Fibroblast of lung (primary cell): ENCODE results near the gene KCNIP3. TPM values are rescaled to one million over a fixed set of nuclear protein-coding genes. Genes with fewer than 3 reads are reported as not detected.

Experiments
- DNase-seq, 2 donors: peaks; one replicate each; pipeline versions ENCODE4 v3.0.0 to v3.0.0-alpha.2; 2010; ENCODE audit warnings: low read depth in 2 of 2
- H2AFZ ChIP-seq: 2 replicates; pipeline ENCODE4 v1.5.1; 2012; ENCODE audit warnings: low read length, control low read depth, inconsistent platforms
- H3K27ac ChIP-seq: 2 replicates; pipeline ENCODE4 v1.5.1; 2011; ENCODE audit warnings: low read length, control low read depth; ENCODE audit not compliant: insufficient read depth
- H3K27me3 ChIP-seq: 2 replicates; pipeline ENCODE4 v1.5.1; 2011; ENCODE audit warnings: mild to moderate bottlenecking, low read length; ENCODE audit not compliant: control insufficient read depth, insufficient read depth
- H3K36me3 ChIP-seq: 2 replicates; pipeline ENCODE4 v1.5.1; 2011; ENCODE audit warnings: low read length; ENCODE audit not compliant: control insufficient read depth, insufficient read depth
- H3K4me1 ChIP-seq: 2 replicates; pipeline ENCODE4 v1.5.1; 2011; ENCODE audit warnings: low read length; ENCODE audit not compliant: control insufficient read depth, insufficient read depth; ENCODE audit errors: extremely low read depth
- H3K4me2 ChIP-seq: 2 replicates; pipeline ENCODE4 v1.5.1; 2011; ENCODE audit warnings: low read length, control low read depth; ENCODE audit not compliant: insufficient read depth; ENCODE audit errors: extremely low read depth
- H3K4me3 ChIP-seq, 4 experiments: fragments of 200-600 bp in 1 of 4; sonication (generic) in 1 of 4; replicated peaks in 1 of 4; 2 replicates each; pipeline ENCODE4 v1.5.1; 2011 to 2016; ENCODE audit warnings: low read length in 4 of 4, low read depth in 3 of 4, mild to moderate bottlenecking in 3 of 4, control low read depth in 2 of 4, inconsistent platforms in 1 of 4, mixed read lengths in 1 of 4; ENCODE audit not compliant: insufficient read depth in 1 of 4; ENCODE audit errors: control extremely low read depth in 1 of 4
- H3K79me2 ChIP-seq: 2 replicates; pipeline ENCODE4 v1.5.1; 2012; ENCODE audit warnings: mild to moderate bottlenecking, low read length, inconsistent platforms; ENCODE audit not compliant: control insufficient read depth, insufficient read depth
- H3K9ac ChIP-seq: 2 replicates; pipeline ENCODE4 v1.5.1; 2011; ENCODE audit warnings: mild to moderate bottlenecking, low read length, control low read depth; ENCODE audit not compliant: insufficient read depth
- H3K9me3 ChIP-seq: 2 replicates; pipeline ENCODE4 v1.5.1; 2012; ENCODE audit warnings: low read depth, low read length; ENCODE audit not compliant: control insufficient read depth, insufficient read depth
- H4K20me1 ChIP-seq: 2 replicates; pipeline ENCODE4 v1.5.1; 2011; ENCODE audit warnings: low read length; ENCODE audit not compliant: control insufficient read depth, insufficient read depth; ENCODE audit errors: extremely low read depth
- CTCF ChIP-seq, 2 donors: IDR thresholded peaks in 1 of 2; conservative IDR thresholded peaks in 1 of 2; 1 replicate in 1 of 2; 2 replicates in 1 of 2; pipeline ENCODE4 v1.5.1; 2011 to 2012; ENCODE audit warnings: low read length in 2 of 2, control low read depth in 1 of 2, inconsistent platforms in 1 of 2, low read depth in 1 of 2, mild to moderate bottlenecking in 1 of 2
- EZH2 ChIP-seq: IDR thresholded peaks from 2 replicates; pipeline ENCODE4 v1.5.1; 2012; ENCODE audit warnings: low read length, control low read depth, mild to moderate bottlenecking; ENCODE audit errors: missing control alignments
- polyA plus RNA-seq, 2 donors: library from polyadenylated mRNA; depleted of rRNA in 1 of 2; stranded (reverse) in 1 of 2; unstranded in 1 of 2; fragments of >200 nt; gene quantifications; 2 replicates each; pipeline ENCODE4 v1.2.1, GENCODE V29; 2011 to 2012; ENCODE audit warnings: missing spikeins in 1 of 2
- total RNA-seq: library from RNA; depleted of rRNA; stranded (reverse); fragments of >200 nt; gene quantifications from 2 replicates; pipeline ENCODE4 v1.2.1, GENCODE V29; 2014

Gene KCNIP3
- total and polyA plus RNA-seq, 2 donors (not counting 1 experiment from before 2014, with no cell fraction given): 0.32 to 1.7 TPM

DNA sequence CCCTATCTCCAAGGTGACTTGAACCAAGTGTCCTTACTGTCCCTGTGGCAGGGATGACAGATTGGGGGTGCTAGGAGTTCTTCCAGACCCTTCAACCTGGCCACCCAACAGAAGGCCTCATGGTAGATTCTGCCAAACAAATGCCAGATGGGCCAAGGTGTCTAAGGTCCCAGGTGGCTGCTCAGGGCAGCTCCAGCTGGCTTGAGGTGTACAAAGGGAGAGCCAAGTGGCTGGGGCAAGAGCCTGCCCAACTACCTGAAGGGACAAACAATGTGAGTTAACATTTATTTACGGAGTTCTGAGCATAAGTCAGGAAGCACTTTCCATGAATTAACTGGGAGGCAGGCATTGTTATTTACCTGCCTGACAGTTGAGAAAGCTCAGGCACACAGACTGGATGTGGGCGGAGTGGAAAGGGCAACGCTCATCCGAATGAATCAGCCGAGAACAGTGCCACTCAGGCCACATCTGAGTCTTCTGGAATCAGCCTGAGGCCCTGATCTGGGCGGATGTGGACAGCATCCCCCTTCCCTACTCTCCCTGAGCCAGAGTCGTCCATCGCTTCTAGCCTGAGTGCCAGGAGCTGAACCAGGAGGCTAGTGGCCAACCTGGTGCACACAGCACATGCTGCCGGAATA lies 4.4 kb upstream of the KCNIP3 start:
- no peaks in the 10 kb centered on the region for H3K9me3 ChIP-seq
- no peak for DNase-seq

DNA sequence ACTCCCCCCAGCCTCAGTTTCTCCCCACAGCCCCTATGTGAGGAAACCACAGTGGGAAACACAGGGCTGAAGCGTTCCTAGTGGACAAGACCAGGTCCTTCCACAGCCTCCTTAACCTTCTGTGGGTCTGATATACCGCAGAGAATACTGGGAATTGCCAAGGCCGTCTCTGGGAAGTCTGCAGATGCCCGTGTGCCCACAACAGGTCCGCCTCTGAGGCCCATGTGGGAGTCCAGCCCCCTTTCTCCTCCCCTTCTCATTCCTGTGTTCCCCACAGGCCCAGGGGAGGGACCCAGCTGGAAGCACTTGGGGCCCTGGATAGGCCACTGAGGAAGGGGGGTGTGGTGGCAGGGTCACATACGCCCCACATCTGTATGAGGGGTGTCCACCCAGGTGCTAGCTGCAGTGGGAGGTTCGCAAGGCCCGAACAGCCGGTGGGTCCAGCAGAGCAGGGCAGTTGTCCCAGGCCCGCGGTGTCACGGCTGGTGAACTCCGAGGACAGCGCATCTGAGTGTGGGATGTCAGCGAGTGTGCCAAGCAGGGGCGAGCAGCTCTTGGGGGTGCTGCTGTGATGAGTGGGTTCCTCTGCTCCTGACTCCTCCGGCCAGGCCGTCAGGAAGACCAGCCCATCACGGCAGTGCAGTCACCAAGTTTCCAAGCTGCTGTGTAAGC lies 2.4 kb upstream of the KCNIP3 start:
- Histone ChIP-seq H3K79me2 (no peaks in the 10 kb centered on the region), H3K4me1 (no peaks in the 10 kb centered on the region), H3K4me3 (no peak overlapping the region), H3K9ac (no peak overlapping the region), H2AFZ (no peak overlapping the region), H3K27me3 (no peaks in the 10 kb centered on the region), H4K20me1 (no peaks in the 10 kb centered on the region), H3K36me3 (no peaks in the 10 kb centered on the region), H3K9me3 (no peaks in the 10 kb centered on the region), H3K4me2 (no peak overlapping the region), H3K27ac (no peak overlapping the region)
- DNase-seq: no peak
- no peak for TF ChIP-seq CTCF (conservative IDR thresholded peaks at IDR 0.05 in 1 of 2, IDR thresholded peaks at IDR 0.05 in 1 of 2; ENCODE audit: low read depth in 1 of 2, low read length in 2 of 2)
- TF ChIP-seq EZH2: no peak

More for the DNA sequence above, 4.4 kb upstream of the KCNIP3 start:
- Histone ChIP-seq H3K4me3 (no peak overlapping the region), H4K20me1 (no peaks in the 10 kb centered on the region), H2AFZ (no peak overlapping the region), H3K9ac (no peak overlapping the region), H3K36me3 (no peaks in the 10 kb centered on the region), H3K4me1 (no peaks in the 10 kb centered on the region), H3K27ac (no peak overlapping the region), H3K79me2 (no peaks in the 10 kb centered on the region), H3K27me3 (no peaks in the 10 kb centered on the region), H3K4me2 (no peak overlapping the region)
- no peak for TF ChIP-seq CTCF (conservative IDR thresholded peaks at IDR 0.05 in 1 of 2, IDR thresholded peaks at IDR 0.05 in 1 of 2; ENCODE audit: low read depth in 1 of 2, low read length in 2 of 2)
- TF ChIP-seq EZH2: no peak

DNA sequence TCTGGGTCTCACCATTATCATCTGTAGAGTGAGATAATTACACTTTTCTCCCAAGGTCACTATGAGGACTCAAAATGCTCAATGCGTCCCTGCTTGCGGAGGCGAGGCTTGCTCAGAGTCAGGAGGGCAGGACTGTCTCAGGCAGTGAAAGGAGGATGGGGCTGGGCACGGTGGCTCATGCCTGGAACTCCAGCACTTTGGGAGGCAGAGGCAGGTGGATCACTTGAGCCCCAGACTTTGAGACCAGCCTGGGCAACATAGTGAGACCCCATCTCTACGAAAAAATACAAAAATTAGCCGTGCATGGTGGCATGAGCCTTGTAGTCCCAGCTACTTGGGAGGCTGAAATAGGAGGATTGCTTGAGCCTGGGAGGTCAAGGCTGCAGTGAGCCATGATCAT lies 1.8 kb upstream of the KCNIP3 start:
- Histone ChIP-seq H3K27ac (no peak overlapping the region), H3K4me1 (no peaks in the 10 kb centered on the region), H3K36me3 (no peaks in the 10 kb centered on the region), H3K4me2 (no peak overlapping the region), H3K79me2 (no peaks in the 10 kb centered on the region), H4K20me1 (no peaks in the 10 kb centered on the region), H3K4me3 (no peak overlapping the region), H3K27me3 (no peaks in the 10 kb centered on the region), H2AFZ (no peak overlapping the region), H3K9ac (no peak overlapping the region), H3K9me3 (no peaks in the 10 kb centered on the region)
- TF ChIP-seq EZH2 (no peak), CTCF (conservative IDR thresholded peaks at IDR 0.05 in 1 of 2, IDR thresholded peaks at IDR 0.05 in 1 of 2; ENCODE audit: low read depth in 1 of 2, low read length in 2 of 2) (no peak)
- no peak for DNase-seq
